SIG-M5 treated with dmso at 0.1 percent for 504 hours (cell line): ENCODE measurements around the gene KRTAP4-4.

Source experiments
- DNase-seq: peaks from one replicate; lab custom pipeline; 2025; ENCODE audit not compliant: unreplicated experiment; lab: John Stamatoyannopoulos, UW

Gene KRTAP4-4

GRCh38 chr17:41111151-41111885 is 49.2 kb downstream of the KRTAP4-4 start:
- DNase-seq = no peak
